GM13976 (cell line): ENCODE measurements around the gene FAM216A.
A peak's percentile ranks its signal among the peaks of the same experiment; 100 is the strongest.

Experiments used
- DNase-seq: peaks from one replicate; pipeline ENCODE4 v3.0.0; 2012; ENCODE audit warnings: low spot score
- CTCF ChIP-seq: IDR thresholded peaks from 2 replicates; pipeline ENCODE4 v1.5.1; 2012; ENCODE audit warnings: borderline replicate concordance, mild to moderate bottlenecking; ENCODE audit not compliant: insufficient read depth; ENCODE audit errors: extremely low read depth, missing control alignments, control extremely low read depth
- in situ Hi-C: fragments of 300-500 bp; cut with MboI; formaldehyde crosslinking; loops from one replicate; pipeline ENCODE4 v1.12.0; 2022; ENCODE audit warnings: low sequenced_read_pairs, mixed read lengths, inconsistent platforms; ENCODE audit not compliant: unreplicated experiment

FAM216A gene

GRCh38 chr12:110431957-110432587, 36.6 kb upstream of the FAM216A start:
- in situ Hi-C loops, result no loop called here
- DNase-seq, result peak; percentile 30
- TF ChIP-seq CTCF, result no peak

GRCh38 chr12:110436231-110436630, 32.4 kb upstream of the FAM216A start:
- no peak for DNase-seq
- TF ChIP-seq CTCF, result no peak
- in situ Hi-C loops, result no loop called here

- in situ Hi-C loops, result no loop called here
- DNase-seq, result no peak
- TF ChIP-seq CTCF, result no peak
Observed at GRCh38 chr12:110444455-110444854, 24.2 kb upstream of the FAM216A start.

- TF ChIP-seq CTCF, result peak; percentile 95
- in situ Hi-C loops, result loop anchor here (5.0 kb wide), 1 partner anchor 152 kb away; no protein-coding TSS in a partner anchor
- DNase-seq, result peak; percentile 94
Observed at GRCh38 chr12:110449799-110450497, 18.7 kb upstream of the FAM216A start, which contains the start of gene ARPC3. ARPC3 (minus strand) TSS chr12:110450337; CDS start chr12:110450260, 77 bp downstream.

- DNase-seq, result no peak
- TF ChIP-seq CTCF, result no peak
- in situ Hi-C loops, result loop anchor here (5.0 kb wide), 1 partner anchor 151 kb away; no protein-coding TSS in a partner anchor
Observed at GRCh38 chr12:110451263-110451662, 17.4 kb upstream of the FAM216A start.

- in situ Hi-C loops, result loop anchor here (5.0 kb wide), 1 partner anchor 149 kb away; no protein-coding TSS in a partner anchor
- TF ChIP-seq CTCF, result no peak
- no peak for DNase-seq
Observed at GRCh38 chr12:110453569-110454296, 14.9 kb upstream of the FAM216A start.
